HepG2 (cell line): Measurements from ENCODE around the gene MTA2. TPM values are rescaled to one million over a fixed set of nuclear protein-coding genes. Genes with fewer than 3 reads are reported as not detected.

Experiments
- ADNP ChIP-seq: sonication (generic); formaldehyde crosslinking; IDR thresholded peaks from 2 replicates; pipeline ENCODE4 v1.4.0; 2020; ENCODE audit warnings: missing genetic modification reagents
- ATM ChIP-seq: fragments of 450-650 bp; IDR thresholded peaks from 2 replicates; pipeline ENCODE4 v1.7.1; 2017; ENCODE audit warnings: mild to moderate bottlenecking, borderline replicate concordance
- BORCS8-MEF2B ChIP-seq: sonication (generic); formaldehyde crosslinking; IDR thresholded peaks from 2 replicates; pipeline ENCODE4 v1.8.0; 2022; ENCODE audit warnings: mild to moderate bottlenecking, missing genetic modification reagents
- CENPT ChIP-seq: sonication (generic); formaldehyde crosslinking; IDR thresholded peaks from 2 replicates; pipeline ENCODE4 v1.8.0; 2022; ENCODE audit warnings: low read depth, mild to moderate bottlenecking, moderate library complexity, missing genetic modification reagents
- ERF ChIP-seq: IDR thresholded peaks from 2 replicates; pipeline ENCODE4 v1.6.1; 2018; ENCODE audit warnings: missing biosample characterization, missing genetic modification reagents
- HHEX ChIP-seq: IDR thresholded peaks from 2 replicates; pipeline ENCODE4 v1.6.1; 2016; ENCODE audit warnings: control low read depth
- HNF4G ChIP-seq, 2 experiments: sonication (generic) in 1 of 2; formaldehyde crosslinking in 1 of 2; IDR thresholded peaks; 2 replicates each; pipeline versions ENCODE4 v1.4.0 to v1.6.1; 2011 to 2020; ENCODE audit warnings: borderline replicate concordance in 2 of 2, low read depth in 2 of 2, mild to moderate bottlenecking in 2 of 2, low read length in 1 of 2, missing genetic modification reagents in 1 of 2, moderate library complexity in 1 of 2
- KLF13 ChIP-seq: sonication (generic); formaldehyde crosslinking; IDR thresholded peaks from 2 replicates; pipeline ENCODE4 v1.4.0; 2020; ENCODE audit warnings: mild to moderate bottlenecking, missing genetic modification reagents
- MTF2 ChIP-seq: sonication (generic); formaldehyde crosslinking; IDR thresholded peaks from 2 replicates; pipeline ENCODE4 v1.5.0; 2020; ENCODE audit warnings: missing genetic modification reagents, borderline replicate concordance
- POLR2AphosphoS5 ChIP-seq: IDR thresholded peaks from 2 replicates; pipeline ENCODE4 v1.6.1; 2012; ENCODE audit warnings: low read depth, low read length
- SAFB2 ChIP-seq: sonication (generic); formaldehyde crosslinking; IDR thresholded peaks from 2 replicates; pipeline ENCODE4 v1.5.1; 2020; ENCODE audit warnings: missing genetic modification reagents, low read depth, mild to moderate bottlenecking, borderline replicate concordance
- SIX1 ChIP-seq: sonication (generic); formaldehyde crosslinking; IDR thresholded peaks from 2 replicates; pipeline ENCODE4 v1.4.0; 2020; ENCODE audit warnings: missing genetic modification reagents, borderline replicate concordance
- SRY ChIP-seq: sonication (generic); formaldehyde crosslinking; IDR thresholded peaks from 2 replicates; pipeline ENCODE4 v1.8.0; 2022; ENCODE audit warnings: mild to moderate bottlenecking, missing genetic modification reagents
- TBX3 ChIP-seq: fragments of 450-650 bp; IDR thresholded peaks from 2 replicates; pipeline ENCODE4 v1.6.1; 2017; ENCODE audit warnings: antibody characterized with exemption, mild to moderate bottlenecking, inconsistent platforms, borderline replicate concordance
- TEAD3 ChIP-seq: optimal IDR thresholded peaks from 2 replicates; pipeline ENCODE3; 2016; ENCODE audit warnings: borderline replicate concordance
- THAP8 ChIP-seq: sonication (generic); formaldehyde crosslinking; IDR thresholded peaks from 2 replicates; pipeline ENCODE4 v1.5.1; 2020; ENCODE audit warnings: missing genetic modification reagents, mild to moderate bottlenecking, borderline replicate concordance
- TMF1 ChIP-seq: sonication (generic); formaldehyde crosslinking; IDR thresholded peaks from 2 replicates; pipeline ENCODE4 v1.8.1; 2022; ENCODE audit warnings: low read depth, missing genetic modification reagents
- ZFX ChIP-seq: sonication (generic); formaldehyde crosslinking; IDR thresholded peaks from 2 replicates; pipeline ENCODE4 v1.4.0; 2020; ENCODE audit warnings: mild to moderate bottlenecking, low read depth, missing genetic modification reagents, moderate library complexity
- ZNF143 ChIP-seq: sonication (generic); formaldehyde crosslinking; IDR thresholded peaks from 2 replicates; pipeline ENCODE4 v1.4.0; 2020; ENCODE audit warnings: missing genetic modification reagents
- ZNF275 ChIP-seq: sonication (generic); formaldehyde crosslinking; IDR thresholded peaks from 2 replicates; pipeline ENCODE4 v1.8.0; 2022; ENCODE audit warnings: missing genetic modification reagents, mild to moderate bottlenecking, inconsistent platforms, borderline replicate concordance
- ZNF296 ChIP-seq: sonication (generic); formaldehyde crosslinking; conservative IDR thresholded peaks from 2 replicates; pipeline ENCODE4 v1.5.0; 2020; ENCODE audit warnings: mild to moderate bottlenecking, missing genetic modification reagents
- ZNF547 ChIP-seq: sonication (generic); formaldehyde crosslinking; IDR thresholded peaks from 2 replicates; pipeline ENCODE4 v1.5.1; 2020; ENCODE audit warnings: mild to moderate bottlenecking, missing genetic modification reagents
- ZNF567 ChIP-seq: sonication (generic); formaldehyde crosslinking; IDR thresholded peaks from 2 replicates; pipeline ENCODE4 v1.8.1; 2023; ENCODE audit warnings: mild to moderate bottlenecking, missing genetic modification reagents, borderline replicate concordance
- ZNF615 ChIP-seq: sonication (generic); formaldehyde crosslinking; IDR thresholded peaks from 2 replicates; pipeline ENCODE4 v1.5.0; 2020; ENCODE audit warnings: mild to moderate bottlenecking, missing genetic modification reagents, borderline replicate concordance
- ZNF776 ChIP-seq: sonication (generic); formaldehyde crosslinking; IDR thresholded peaks from 2 replicates; pipeline ENCODE4 v1.4.0; 2020; ENCODE audit warnings: mild to moderate bottlenecking, missing genetic modification reagents
- ZSCAN12 ChIP-seq: sonication (generic); formaldehyde crosslinking; IDR thresholded peaks from 2 replicates; pipeline ENCODE4 v1.9.0; 2021; ENCODE audit warnings: mild to moderate bottlenecking, missing genetic modification reagents
- polyA plus RNA-seq, 8 experiments: library from polyadenylated mRNA; depleted of rRNA in 3 of 8; stranded (reverse) in 7 of 8; unstranded in 1 of 8; fragments of >200 nt; fragmentation: Illumina TruSeq in 4 of 8; extraction: Trizol in 4 of 8; gene quantifications; 2 replicates each; pipeline versions ENCODE4 v1.2.1 to v1.2.3, GENCODE V29; 2011 to 2016; ENCODE audit warnings: low read depth in 4 of 8, missing spikeins in 1 of 8, mixed read lengths in 1 of 8; ENCODE audit not compliant: insufficient read depth in 1 of 8
- total RNA-seq, 5 experiments: library from RNA; depleted of rRNA; stranded (reverse); fragments of >200 nt; fragmentation: Illumina TruSeq; extraction: Trizol; gene quantifications; 2 replicates each; pipeline ENCODE4 v1.2.3, GENCODE V29; 2016; ENCODE audit warnings: low read depth in 1 of 5
- TF ChIP-seq, protein P1 (sequence below): sonication (generic); formaldehyde crosslinking; IDR thresholded peaks from 2 replicates; pipeline ENCODE4 v1.5.0; 2020; ENCODE audit warnings: mild to moderate bottlenecking, missing genetic modification reagents, borderline replicate concordance

Gene MTA2
- total and polyA plus RNA-seq, 2 of the 13 experiments (the other 11 are each of a cell fraction or from before 2014, with no cell fraction given), result 14.0 to 70.0 TPM

GRCh38 chr11:62573592-62574362, 27.9 kb downstream of the MTA2 start, which contains the start of gene EEF1G (continued):
- TF ChIP-seq HNF4G (IDR thresholded peaks at IDR 0.05; ENCODE audit: borderline replicate concordance, low read depth, low read length), result peak; percentile 4; the same call in 1 of the 2 replicates
- no peak for TF ChIP-seq HNF4G (CRISPR knock-in tag; IDR thresholded peaks at IDR 0.05; ENCODE audit: borderline replicate concordance, low read depth)
- no peak for TF ChIP-seq CENPT (CRISPR knock-in tag)
- no peak for TF ChIP-seq TBX3
- peak; percentile 5 for TF ChIP-seq ZNF275 (CRISPR knock-in tag)
- TF ChIP-seq ZNF143 (CRISPR knock-in tag), result peak; percentile 13; the same call in 1 of the 2 replicates
- TF ChIP-seq ZNF547 (CRISPR knock-in tag), result peak; percentile 89; the same call in 1 of the 2 replicates
- TF ChIP-seq MTF2 (CRISPR knock-in tag), result no peak
- no peak; the same call in 1 of the 2 replicates for TF ChIP-seq SAFB2
- 0 out of 2 replicates have a peak, but pooled peaks have one; percentile 1 for TF ChIP-seq BORCS8-MEF2B (CRISPR knock-in tag)
- TF ChIP-seq POLR2AphosphoS5, result peak; percentile 97
- no peak for TF ChIP-seq ZNF567 (CRISPR knock-in tag)
- TF ChIP-seq, protein P1, sequence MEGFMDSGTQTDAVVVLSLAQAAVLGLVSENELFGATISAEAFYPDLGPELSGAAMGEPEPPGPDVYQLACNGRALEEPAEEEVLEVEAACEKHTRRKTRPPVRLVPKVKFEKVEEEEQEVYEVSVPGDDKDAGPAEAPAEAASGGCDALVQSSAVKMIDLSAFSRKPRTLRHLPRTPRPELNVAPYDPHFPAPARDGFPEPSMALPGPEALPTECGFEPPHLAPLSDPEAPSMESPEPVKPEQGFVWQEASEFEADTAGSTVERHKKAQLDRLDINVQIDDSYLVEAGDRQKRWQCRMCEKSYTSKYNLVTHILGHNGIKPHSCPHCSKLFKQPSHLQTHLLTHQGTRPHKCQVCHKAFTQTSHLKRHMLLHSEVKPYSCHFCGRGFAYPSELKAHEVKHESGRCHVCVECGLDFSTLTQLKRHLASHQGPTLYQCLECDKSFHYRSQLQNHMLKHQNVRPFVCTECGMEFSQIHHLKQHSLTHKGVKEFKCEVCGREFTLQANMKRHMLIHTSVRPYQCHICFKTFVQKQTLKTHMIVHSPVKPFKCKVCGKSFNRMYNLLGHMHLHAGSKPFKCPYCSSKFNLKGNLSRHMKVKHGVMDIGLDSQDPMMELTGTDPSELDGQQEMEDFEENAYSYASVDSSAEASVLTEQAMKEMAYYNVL (CRISPR knock-in tag), result peak; percentile 29; the same call in 1 of the 2 replicates
- no peak for TF ChIP-seq ZSCAN12 (CRISPR knock-in tag)
- TF ChIP-seq ZNF776 (CRISPR knock-in tag), result peak; percentile 49; the same call in 1 of the 2 replicates
- peak; percentile 92 for TF ChIP-seq ZFX (CRISPR knock-in tag)
- TF ChIP-seq ADNP (CRISPR knock-in tag), result no peak
- peak; percentile 33; the same call in 1 of the 2 replicates for TF ChIP-seq TMF1 (CRISPR knock-in tag)
- TF ChIP-seq ZNF296 (CRISPR knock-in tag), result no peak
- TF ChIP-seq ZNF615 (CRISPR knock-in tag), result peak; percentile 66; the same call in 1 of the 2 replicates
- TF ChIP-seq TEAD3 (CRISPR knock-in tag), result peak; percentile 55
- TF ChIP-seq ERF (CRISPR knock-in tag), result peak; percentile 39; the same call in 1 of the 2 replicates
- TF ChIP-seq KLF13 (CRISPR knock-in tag), result no peak
- TF ChIP-seq THAP8, result no peak
- TF ChIP-seq SRY, result 0 out of 2 replicates have a peak, but pooled peaks have one; percentile 17
- TF ChIP-seq SIX1 (CRISPR knock-in tag), result no peak
- TF ChIP-seq HHEX (CRISPR knock-in tag), result no peak
- TF ChIP-seq ATM, result no peak
